ENCODE measurements around the gene MYH6. TPM values are rescaled to one million over a fixed set of nuclear protein-coding genes. Genes with fewer than 3 reads are reported as not detected.
A peak's percentile ranks its signal among the peaks of the same experiment; 100 is the strongest.

MYH6 gene
- total RNA-seq, 1 donor from 2014 or later = not detected

GRCh38 chr14:23376482-23377197 is 31.4 kb downstream of the MYH6 start, which contains the start of gene CMTM5:
TSS of gene CMTM5 (plus strand) at chr14:23377046. CDS start at chr14:23377252, 206 bp downstream.
- Histone ChIP-seq H3K36me3 (no peaks in the 10 kb centered on the region), H3K4me1 (no peaks in the 10 kb centered on the region), H3K27ac (no peak within 1 kb of the TSS), H3K4me3 (peak within 1 kb of the TSS in 1 of 2 donors; percentile 8), H3K27me3 (no peaks in the 10 kb centered on the region), H3K9me3 (no peaks in the 10 kb centered on the region)
- no peak for DNase-seq (ENCODE audit: extremely low spot score in 2 of 2)
- TF ChIP-seq POLR2AphosphoS5 (IDR thresholded peaks at IDR 0.05; ENCODE audit: insufficient read depth in 1 of 2, low read depth in 1 of 2) (no peak), CTCF (IDR thresholded peaks at IDR 0.05) (no peak), POLR2A (IDR thresholded peaks at IDR 0.05) (no peak)
- intact Hi-C loops (cut with DNase I) = no loop called here

GRCh38 chr14:23375527-23376251 is 32.4 kb downstream of the MYH6 start:
- no peak for DNase-seq (ENCODE audit: extremely low spot score in 2 of 2)
- Histone ChIP-seq H3K9me3 (no peaks in the 10 kb centered on the region), H3K4me3 (no peak overlapping the region), H3K27ac (no peak overlapping the region), H3K4me1 (no peaks in the 10 kb centered on the region), H3K27me3 (no peaks in the 10 kb centered on the region), H3K36me3 (no peaks in the 10 kb centered on the region)
- TF ChIP-seq CTCF (IDR thresholded peaks at IDR 0.05) = no peak
- TF ChIP-seq POLR2A (IDR thresholded peaks at IDR 0.05) = no peak
- no peak for TF ChIP-seq POLR2AphosphoS5 (IDR thresholded peaks at IDR 0.05; ENCODE audit: insufficient read depth in 1 of 2, low read depth in 1 of 2)
- intact Hi-C loops (cut with DNase I) = no loop called here

GRCh38 chr14:23373041-23373440 is 35.0 kb downstream of the MYH6 start:
- H3K4me1 ChIP-seq = no peaks in the 10 kb centered on the region
- no peaks in the 10 kb centered on the region for H3K36me3 ChIP-seq
- no peaks in the 10 kb centered on the region for H3K27me3 ChIP-seq
- intact Hi-C loops (cut with DNase I) = no loop called here
- no peak overlapping the region for H3K27ac ChIP-seq
- H3K9me3 ChIP-seq = no peaks in the 10 kb centered on the region
- TF ChIP-seq POLR2A (IDR thresholded peaks at IDR 0.05) (no peak), CTCF (IDR thresholded peaks at IDR 0.05) (no peak)
- no peak overlapping the region for H3K4me3 ChIP-seq
- no peak for DNase-seq (ENCODE audit: extremely low spot score in 2 of 2)

GRCh38 chr14:23372509-23372908 is 35.6 kb downstream of the MYH6 start, which contains the start of gene IL25:
TSS of gene IL25 (plus strand) at chr14:23372809.
- no peaks in the 10 kb centered on the region for H3K36me3 ChIP-seq
- intact Hi-C loops (cut with DNase I) = no loop called here

More at GRCh38 chr14:23372509-23372908, 35.6 kb downstream of the MYH6 start, which contains the start of gene IL25:
- Histone ChIP-seq H3K27me3 (no peaks in the 10 kb centered on the region), H3K4me3 (no peak within 1 kb of the TSS), H3K4me1 (peaks cover 3% of the 10 kb centered on the region), H3K27ac (no peak within 1 kb of the TSS), H3K9me3 (no peaks in the 10 kb centered on the region)
- no peak for DNase-seq (ENCODE audit: extremely low spot score in 2 of 2)
- TF ChIP-seq POLR2AphosphoS5 (IDR thresholded peaks at IDR 0.05; ENCODE audit: insufficient read depth in 1 of 2, low read depth in 1 of 2) (no peak), CTCF (IDR thresholded peaks at IDR 0.05) (no peak), POLR2A (IDR thresholded peaks at IDR 0.05) (no peak)
